ENCODE data around the gene YPEL5.

The YPEL5 gene

GRCh38 chr2:30157616-30158015 is 10.8 kb downstream of the YPEL5 start:
- H3K4me3 ChIP-seq (ENCODE audit: low read length): no peak overlapping the region
- no peak for TF ChIP-seq CTCF (conservative IDR thresholded peaks at IDR 0.05; ENCODE audit: low read length)
- DNase-seq (ENCODE audit: low read depth): no peak

GRCh38 chr2:30159766-30160165 is 13.0 kb downstream of the YPEL5 start:
- no peak overlapping the region for H3K4me3 ChIP-seq (ENCODE audit: low read length)
- TF ChIP-seq CTCF (conservative IDR thresholded peaks at IDR 0.05; ENCODE audit: low read length): no peak
- DNase-seq (ENCODE audit: low read depth): no peak

- DNase-seq (ENCODE audit: low read depth): no peak
These were observed 15.3 kb downstream of the YPEL5 start for GRCh38 chr2:30161929-30162706.

GRCh38 chr2:30162806-30163205 is 16.0 kb downstream of the YPEL5 start:
- TF ChIP-seq CTCF (conservative IDR thresholded peaks at IDR 0.05; ENCODE audit: low read length): no peak
- DNase-seq (ENCODE audit: low read depth): no peak
- no peak overlapping the region for H3K4me3 ChIP-seq (ENCODE audit: low read length)

More at GRCh38 chr2:30161929-30162706, 15.3 kb downstream of the YPEL5 start:
- no peak for TF ChIP-seq CTCF (conservative IDR thresholded peaks at IDR 0.05; ENCODE audit: low read length)
- no peak overlapping the region for H3K4me3 ChIP-seq (ENCODE audit: low read length)

- no peak for TF ChIP-seq CTCF (conservative IDR thresholded peaks at IDR 0.05; ENCODE audit: low read length)
- DNase-seq (ENCODE audit: low read depth): peak; percentile 29
- no peak overlapping the region for H3K4me3 ChIP-seq (ENCODE audit: low read length)
These were observed 17.5 kb downstream of the YPEL5 start for GRCh38 chr2:30164131-30164925.

- peak; percentile 95 for DNase-seq (ENCODE audit: low read depth)
- no peak overlapping the region for H3K4me3 ChIP-seq (ENCODE audit: low read length)
- peak; percentile 95 for TF ChIP-seq CTCF (conservative IDR thresholded peaks at IDR 0.05; ENCODE audit: low read length)
These were observed 18.3 kb downstream of the YPEL5 start for GRCh38 chr2:30165050-30165520.
